Upper lobe of left lung (tissue), 6 donors: Measurements from ENCODE around the gene XCR1. TPM values are rescaled to one million over a fixed set of nuclear protein-coding genes. Genes with fewer than 3 reads are reported as not detected.
A peak's percentile ranks its signal among the peaks of the same experiment; 100 is the strongest.

Experiments
- ATAC-seq, 2 donors: fragments of 200-7000 bp; cut with Tn5 transposase; one replicate each; pipeline ENCODE4 v1.9.1; 2022; ENCODE audit warnings: mild to moderate bottlenecking in 2 of 2, moderate library complexity in 2 of 2; ENCODE audit not compliant: low FRiP score in 2 of 2
- DNase-seq, 2 donors: peaks; one replicate each; pipeline ENCODE4 v3.0.0-alpha.2; 2019 to 2020
- H3K27ac ChIP-seq, 4 donors: fragments of 200-600 bp; sonication (generic); one replicate each; pipeline ENCODE4 v1.5.1; 2016 to 2019
- H3K27me3 ChIP-seq, 4 donors: fragments of 200-600 bp; sonication (generic); one replicate each; pipeline ENCODE4 v1.5.1; 2017 to 2019
- H3K36me3 ChIP-seq, 4 donors: fragments of 200-600 bp; sonication (generic); one replicate each; pipeline ENCODE4 v1.5.1; 2016 to 2019
- H3K4me1 ChIP-seq, 4 donors: fragments of 200-600 bp; sonication (generic); one replicate each; pipeline ENCODE4 v1.5.1; 2018 to 2019
- H3K4me3 ChIP-seq, 4 donors: fragments of 200-600 bp; sonication (generic); one replicate each; pipeline ENCODE4 v1.5.1; 2017 to 2019; ENCODE audit warnings: mild to moderate bottlenecking in 2 of 4, moderate library complexity in 1 of 4
- H3K9me3 ChIP-seq, 4 donors: fragments of 200-600 bp; sonication (generic); one replicate each; pipeline ENCODE4 v1.5.1; 2018 to 2019
- EP300 ChIP-seq, 4 donors: sonication (generic); formaldehyde crosslinking; IDR thresholded peaks; one replicate each; pipeline ENCODE4 v1.5.1; 2017; ENCODE audit warnings: antibody characterized with exemption in 4 of 4, control low read depth in 2 of 4
- POLR2A ChIP-seq, 4 donors: fragments of 450-650 bp; IDR thresholded peaks; one replicate each; pipeline ENCODE4 v1.5.1; 2016 to 2017; ENCODE audit warnings: antibody characterized with exemption in 4 of 4, mild to moderate bottlenecking in 2 of 4
- POLR2AphosphoS5 ChIP-seq, 2 donors: sonication (generic); formaldehyde crosslinking; IDR thresholded peaks; one replicate each; pipeline ENCODE4 v1.5.1; 2017; ENCODE audit warnings: antibody characterized with exemption in 2 of 2
- WGBS, 2 donors: methylation state at CpG; one replicate each; pipeline ENCODE4 v1.1.5; 2017 to 2018; 5-methylcytosine and 5-hydroxymethylcytosine counted together
- total RNA-seq, 6 donors: library from RNA; depleted of rRNA in 4 of 6; stranded (reverse); fragments of >200 nt in 4 of 6; gene quantifications; one replicate each; pipeline versions ENCODE4 v1.1.0 to v1.2.1, GENCODE V29; 2016 to 2021
- TF ChIP-seq, protein P1 (sequence below), 6 experiments: fragments of 450-650 bp in 4 of 6; fragments of 200-600 bp in 2 of 6; sonication (generic) in 2 of 6; IDR thresholded peaks; one replicate each; pipeline ENCODE4 v1.5.1; 2016 to 2019; ENCODE audit warnings: antibody characterized with exemption in 6 of 6
- donor health status: DM: no; HTN: no; CAD: no; lungs with moderate emphysema.
- donor health status: DM: no; HTN: yes; CAD: no; lungs with severe emphysema.

The XCR1 gene
- total RNA-seq, 6 donors from 2014 or later, result 0.15 to 0.47 (median 0.28) TPM; not detected in 2

DNA sequence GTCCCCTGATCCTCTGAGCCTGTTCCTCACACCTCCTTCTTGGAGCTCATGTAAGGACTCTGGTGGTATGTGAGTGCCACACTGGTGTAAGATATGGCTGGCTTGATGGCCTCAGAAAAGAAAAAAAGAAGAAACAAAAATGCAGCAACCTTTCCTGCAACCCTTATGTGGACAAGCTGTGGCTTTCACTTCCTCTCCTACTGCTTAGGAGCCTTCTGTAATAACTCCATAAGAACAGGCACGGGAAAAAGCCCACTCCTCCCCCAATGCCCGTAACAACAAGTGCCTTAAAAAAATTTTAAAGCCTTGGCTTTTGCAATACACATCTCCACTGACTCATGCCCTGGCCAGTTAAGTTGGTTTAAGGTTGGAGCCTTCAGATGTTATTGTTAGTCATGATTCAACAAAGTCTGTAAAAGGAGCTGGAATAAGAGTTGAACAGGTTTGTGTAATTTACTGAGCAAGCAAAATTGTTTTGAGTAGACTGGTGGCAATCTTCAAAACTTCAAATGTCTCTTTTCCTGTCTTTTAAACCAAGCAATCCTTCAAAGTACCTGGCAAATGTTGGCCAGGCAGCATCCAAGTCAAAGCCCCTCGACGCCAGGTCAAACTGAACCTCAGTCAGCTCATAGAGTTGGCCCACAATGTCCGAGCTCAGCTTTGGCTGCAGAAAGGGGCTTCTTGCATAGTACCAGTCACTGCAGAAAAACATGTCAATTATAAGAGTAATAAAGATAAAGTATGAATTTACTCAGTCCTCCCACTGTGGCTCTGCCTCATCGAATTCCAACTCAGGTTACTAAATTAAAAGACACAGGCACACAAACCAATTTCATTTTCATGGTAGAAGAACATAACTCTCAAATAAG, 54.5 kb downstream of the XCR1 start:
- Histone ChIP-seq H3K36me3 (peaks cover 13 to 88% (median 26%) of the 10 kb centered on the region in 4 donors), H3K4me1 (peaks cover 10 to 37% (median 23%) of the 10 kb centered on the region in 4 donors), H3K9me3 (no peaks in the 10 kb centered on the region), H3K27ac (peak overlapping the region; percentile 50 to 79 (median 68)), H3K4me3 (no peak overlapping the region), H3K27me3 (no peaks in the 10 kb centered on the region)
- peak in 1 of 4 donors; percentile 51 for TF ChIP-seq EP300 (IDR thresholded peaks at IDR 0.05)
- TF ChIP-seq POLR2AphosphoS5 (IDR thresholded peaks at IDR 0.05), result peak in 1 of 2 donors; percentile 46
- TF ChIP-seq, protein P1, sequence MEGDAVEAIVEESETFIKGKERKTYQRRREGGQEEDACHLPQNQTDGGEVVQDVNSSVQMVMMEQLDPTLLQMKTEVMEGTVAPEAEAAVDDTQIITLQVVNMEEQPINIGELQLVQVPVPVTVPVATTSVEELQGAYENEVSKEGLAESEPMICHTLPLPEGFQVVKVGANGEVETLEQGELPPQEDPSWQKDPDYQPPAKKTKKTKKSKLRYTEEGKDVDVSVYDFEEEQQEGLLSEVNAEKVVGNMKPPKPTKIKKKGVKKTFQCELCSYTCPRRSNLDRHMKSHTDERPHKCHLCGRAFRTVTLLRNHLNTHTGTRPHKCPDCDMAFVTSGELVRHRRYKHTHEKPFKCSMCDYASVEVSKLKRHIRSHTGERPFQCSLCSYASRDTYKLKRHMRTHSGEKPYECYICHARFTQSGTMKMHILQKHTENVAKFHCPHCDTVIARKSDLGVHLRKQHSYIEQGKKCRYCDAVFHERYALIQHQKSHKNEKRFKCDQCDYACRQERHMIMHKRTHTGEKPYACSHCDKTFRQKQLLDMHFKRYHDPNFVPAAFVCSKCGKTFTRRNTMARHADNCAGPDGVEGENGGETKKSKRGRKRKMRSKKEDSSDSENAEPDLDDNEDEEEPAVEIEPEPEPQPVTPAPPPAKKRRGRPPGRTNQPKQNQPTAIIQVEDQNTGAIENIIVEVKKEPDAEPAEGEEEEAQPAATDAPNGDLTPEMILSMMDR (IDR thresholded peaks at IDR 0.05), result no peak
- TF ChIP-seq POLR2A (IDR thresholded peaks at IDR 0.05), result peak in 1 of 4 donors; percentile 10
- 71 to 76% methylated on average over 6 of the region's 6 CpGs for WGBS, 2 donors
- DNase-seq (peak in 1 of 2 donors; percentile 84), ATAC-seq (peak; percentile 78 to 81)

DNA sequence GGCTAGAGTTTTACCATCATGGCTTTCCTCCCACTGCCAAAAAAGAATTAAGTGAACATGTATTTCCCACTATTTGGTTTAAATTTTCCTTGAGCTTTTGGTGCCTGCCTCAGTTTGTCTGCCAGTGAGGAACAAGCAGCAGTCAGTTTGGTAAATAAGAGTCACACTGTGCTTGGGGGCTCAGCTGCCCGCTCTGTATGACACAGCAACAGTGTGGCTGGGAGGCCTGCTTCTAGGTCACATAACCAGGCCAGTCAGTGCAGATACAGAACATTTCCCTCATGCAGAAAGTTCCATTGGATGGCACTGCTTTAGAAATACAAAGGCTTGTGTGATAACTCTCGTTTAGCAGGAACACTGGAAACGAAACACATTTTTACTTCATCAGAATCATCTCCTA, 57.3 kb downstream of the XCR1 start:
- Histone ChIP-seq H3K4me3 (no peak overlapping the region), H3K9me3 (no peaks in the 10 kb centered on the region), H3K36me3 (peaks cover 20 to 94% (median 48%) of the 10 kb centered on the region in 4 donors), H3K27ac (no peak overlapping the region), H3K27me3 (no peaks in the 10 kb centered on the region), H3K4me1 (peaks cover 6 to 28% (median 19%) of the 10 kb centered on the region in 4 donors)
- no peak for DNase-seq
- WGBS, 2 donors, result 97 to 100% methylated on average over 3 of the region's 3 CpGs
- ATAC-seq, result no peak
- TF ChIP-seq POLR2A (IDR thresholded peaks at IDR 0.05) (no peak), EP300 (IDR thresholded peaks at IDR 0.05) (no peak), POLR2AphosphoS5 (IDR thresholded peaks at IDR 0.05) (no peak)
- TF ChIP-seq, protein P1 (IDR thresholded peaks at IDR 0.05), result no peak

DNA sequence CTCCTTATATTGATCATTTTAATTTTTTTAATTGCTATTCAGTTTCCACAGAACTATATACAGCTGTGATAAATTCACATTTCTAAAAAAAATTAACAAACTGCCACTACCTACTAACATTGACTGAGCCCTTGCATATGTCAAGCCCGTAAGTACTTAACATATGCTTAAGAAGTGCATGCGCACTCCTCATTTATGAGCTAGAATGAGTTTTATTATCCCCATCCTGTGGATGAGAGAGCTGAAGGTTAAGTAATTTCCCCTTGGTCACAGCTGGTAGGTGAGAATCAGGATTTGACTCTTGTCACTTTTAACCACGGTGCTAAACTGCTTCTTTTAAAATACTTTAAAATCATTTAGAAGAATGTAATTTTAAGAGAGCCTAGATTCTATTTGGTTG, 58.2 kb downstream of the XCR1 start:
- DNase-seq (no peak), ATAC-seq (no peak)
- H3K27me3 ChIP-seq, result no peaks in the 10 kb centered on the region
- H3K27ac ChIP-seq, result no peak overlapping the region
- peaks cover 27 to 94% (median 53%) of the 10 kb centered on the region in 4 donors for H3K36me3 ChIP-seq
- H3K4me1 ChIP-seq, result peaks cover 6 to 28% (median 19%) of the 10 kb centered on the region in 4 donors
- H3K4me3 ChIP-seq, result no peak overlapping the region
- TF ChIP-seq POLR2A (IDR thresholded peaks at IDR 0.05) (no peak), POLR2AphosphoS5 (IDR thresholded peaks at IDR 0.05) (no peak), EP300 (IDR thresholded peaks at IDR 0.05) (no peak)
- TF ChIP-seq, protein P1 (IDR thresholded peaks at IDR 0.05), result no peak
- H3K9me3 ChIP-seq, result no peaks in the 10 kb centered on the region
- WGBS, 2 donors, result 89 to 97% methylated on average over 3 of the region's 3 CpGs

DNA sequence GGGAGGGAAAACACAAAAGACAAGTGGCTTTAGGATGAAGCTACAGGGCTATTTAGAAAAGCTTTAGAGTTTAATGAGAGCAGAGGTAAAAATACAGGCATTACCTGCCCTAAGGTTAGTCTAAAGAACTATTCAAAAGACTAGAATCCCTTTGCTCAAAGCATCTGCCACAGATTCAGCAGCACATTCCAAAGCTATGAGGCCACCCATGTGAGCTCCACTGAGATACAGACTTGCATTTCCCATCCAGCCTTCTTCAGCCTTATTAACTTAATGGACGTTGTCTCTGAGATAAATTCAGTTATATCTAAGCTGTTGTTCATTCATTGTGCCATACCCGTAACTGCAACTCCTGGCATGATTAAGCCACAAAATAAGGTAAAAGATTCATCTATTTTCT, 58.6 kb downstream of the XCR1 start:
- Histone ChIP-seq H3K4me3 (no peak overlapping the region), H3K36me3 (peaks cover 29 to 94% (median 57%) of the 10 kb centered on the region in 4 donors), H3K9me3 (no peaks in the 10 kb centered on the region), H3K4me1 (peaks cover 6 to 27% (median 19%) of the 10 kb centered on the region in 4 donors), H3K27ac (no peak overlapping the region), H3K27me3 (no peaks in the 10 kb centered on the region)
- WGBS, 2 donors, result 77 to 87% methylated on average over 2 of the region's 2 CpGs
- TF ChIP-seq POLR2AphosphoS5 (IDR thresholded peaks at IDR 0.05) (no peak), EP300 (IDR thresholded peaks at IDR 0.05) (no peak), POLR2A (IDR thresholded peaks at IDR 0.05) (no peak)
- TF ChIP-seq, protein P1 (IDR thresholded peaks at IDR 0.05), result no peak
- DNase-seq (no peak), ATAC-seq (no peak)
